Measurements from ENCODE around the gene NACAD.
A peak's percentile ranks its signal among the peaks of the same experiment; 100 is the strongest.

The NACAD gene, protein sequence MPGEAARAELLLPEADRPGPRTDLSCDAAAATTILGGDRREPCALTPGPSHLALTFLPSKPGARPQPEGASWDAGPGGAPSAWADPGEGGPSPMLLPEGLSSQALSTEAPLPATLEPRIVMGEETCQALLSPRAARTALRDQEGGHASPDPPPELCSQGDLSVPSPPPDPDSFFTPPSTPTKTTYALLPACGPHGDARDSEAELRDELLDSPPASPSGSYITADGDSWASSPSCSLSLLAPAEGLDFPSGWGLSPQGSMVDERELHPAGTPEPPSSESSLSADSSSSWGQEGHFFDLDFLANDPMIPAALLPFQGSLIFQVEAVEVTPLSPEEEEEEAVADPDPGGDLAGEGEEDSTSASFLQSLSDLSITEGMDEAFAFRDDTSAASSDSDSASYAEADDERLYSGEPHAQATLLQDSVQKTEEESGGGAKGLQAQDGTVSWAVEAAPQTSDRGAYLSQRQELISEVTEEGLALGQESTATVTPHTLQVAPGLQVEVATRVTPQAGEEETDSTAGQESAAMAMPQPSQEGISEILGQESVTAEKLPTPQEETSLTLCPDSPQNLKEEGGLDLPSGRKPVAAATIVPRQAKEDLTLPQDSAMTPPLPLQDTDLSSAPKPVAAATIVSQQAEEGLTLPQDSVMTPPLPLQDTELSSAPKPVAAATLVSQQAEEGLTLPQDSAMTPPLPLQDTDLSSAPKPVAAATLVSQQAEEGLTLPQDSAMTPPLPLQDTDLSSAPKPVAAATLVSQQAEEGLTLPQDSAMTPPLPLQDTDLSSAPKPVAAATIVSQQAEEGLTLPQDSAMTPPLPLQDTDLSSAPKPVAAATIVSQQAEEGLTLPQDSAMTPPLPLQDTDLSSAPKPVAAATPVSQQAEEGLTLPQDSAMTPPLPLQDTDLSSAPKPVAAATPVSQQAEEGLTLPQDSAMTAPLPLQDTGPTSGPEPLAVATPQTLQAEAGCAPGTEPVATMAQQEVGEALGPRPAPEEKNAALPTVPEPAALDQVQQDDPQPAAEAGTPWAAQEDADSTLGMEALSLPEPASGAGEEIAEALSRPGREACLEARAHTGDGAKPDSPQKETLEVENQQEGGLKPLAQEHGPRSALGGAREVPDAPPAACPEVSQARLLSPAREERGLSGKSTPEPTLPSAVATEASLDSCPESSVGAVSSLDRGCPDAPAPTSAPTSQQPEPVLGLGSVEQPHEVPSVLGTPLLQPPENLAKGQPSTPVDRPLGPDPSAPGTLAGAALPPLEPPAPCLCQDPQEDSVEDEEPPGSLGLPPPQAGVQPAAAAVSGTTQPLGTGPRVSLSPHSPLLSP (N-terminal part only)

DNA sequence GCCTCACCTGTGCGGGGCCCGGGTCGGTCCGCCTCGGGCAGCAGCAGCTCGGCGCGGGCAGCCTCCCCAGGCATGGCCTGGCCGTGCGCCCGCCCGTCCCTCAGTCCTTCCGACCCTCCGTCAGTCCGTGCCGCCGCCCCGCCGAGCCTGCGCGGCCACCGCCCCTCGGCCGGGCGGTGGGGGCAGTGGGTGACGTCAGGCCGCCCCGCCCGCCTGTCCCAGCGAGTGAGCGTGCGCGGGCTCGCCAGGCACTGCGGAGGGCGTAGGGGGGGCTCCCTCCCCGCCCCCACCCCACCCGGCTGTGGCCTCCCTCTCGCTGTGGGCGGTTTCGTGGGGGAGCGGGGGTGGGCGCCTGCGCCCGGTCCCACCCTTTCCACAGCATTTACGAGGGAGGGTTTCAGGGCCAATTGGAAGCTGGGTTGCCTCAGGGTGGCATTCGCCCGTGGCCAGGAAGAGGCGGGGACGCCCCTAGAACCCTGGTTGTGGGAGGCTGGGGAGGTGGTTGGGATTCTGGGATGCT is at the start of gene NACAD:
TSS of gene NACAD (minus strand) at position 149 of the 520 bp plus-strand sequence. CDS start at position 74, 75 bp downstream.
- peak; percentile 26 for DNase-seq

DNA sequence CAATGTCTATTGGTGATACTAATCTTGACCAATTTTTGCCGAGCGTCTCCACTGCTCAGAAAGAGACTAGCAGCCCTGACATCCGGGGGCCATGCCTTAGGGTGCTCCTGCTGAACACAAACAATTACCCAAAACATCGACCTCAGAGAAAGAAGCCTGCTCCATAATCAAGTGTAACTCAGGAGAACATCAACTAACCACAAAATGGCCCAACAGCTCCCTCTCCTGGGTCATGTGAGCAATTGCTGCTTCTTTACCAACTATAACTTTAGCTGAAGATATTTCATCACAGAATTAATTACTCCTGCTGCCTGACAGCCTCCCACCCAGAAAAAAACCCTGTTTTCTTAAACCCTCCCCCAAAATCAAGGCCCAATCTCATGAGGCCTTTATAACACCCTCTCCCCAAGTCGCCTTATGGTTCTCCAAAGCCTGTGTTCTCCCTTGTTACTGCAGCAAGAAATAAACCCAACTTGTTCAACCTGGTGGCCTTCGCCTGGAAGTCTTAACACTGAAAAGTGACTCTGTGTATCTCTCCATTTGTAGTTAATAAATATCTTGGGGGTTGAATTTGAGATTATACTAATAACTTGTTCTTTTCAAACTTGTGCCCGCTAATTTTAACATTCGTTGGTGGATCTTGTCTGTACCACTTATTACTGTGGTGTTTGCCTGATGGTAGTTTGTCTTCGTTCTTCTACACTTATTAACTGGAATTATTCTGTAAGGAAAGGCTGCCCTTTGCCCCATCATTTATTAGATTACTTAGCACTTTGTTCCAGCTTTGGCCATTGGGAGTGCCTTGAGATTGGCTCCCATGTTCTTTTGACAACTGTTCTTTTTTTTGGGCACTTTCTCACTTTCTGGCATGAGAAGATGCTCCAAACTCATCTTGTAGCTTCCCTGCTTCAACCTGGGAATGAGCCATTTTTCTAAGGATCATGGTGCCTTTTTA is 47.6 kb upstream of the NACAD start:
- DNase-seq, result peak; percentile 65

GRCh38 chr7:45133877-45134276 is 45.1 kb upstream of the NACAD start:
- no peak for DNase-seq

- no peak for DNase-seq
These were observed 44.6 kb upstream of the NACAD start for GRCh38 chr7:45133352-45133751.

GRCh38 chr7:45132708-45133320 is 44.0 kb upstream of the NACAD start:
- DNase-seq, result no peak

GRCh38 chr7:45131891-45132290 is 43.1 kb upstream of the NACAD start:
- no peak for DNase-seq

GRCh38 chr7:45130910-45131309 is 42.1 kb upstream of the NACAD start:
- no peak for DNase-seq

- DNase-seq, result no peak
These were observed 41.1 kb upstream of the NACAD start for GRCh38 chr7:45129906-45130305.

DNA sequence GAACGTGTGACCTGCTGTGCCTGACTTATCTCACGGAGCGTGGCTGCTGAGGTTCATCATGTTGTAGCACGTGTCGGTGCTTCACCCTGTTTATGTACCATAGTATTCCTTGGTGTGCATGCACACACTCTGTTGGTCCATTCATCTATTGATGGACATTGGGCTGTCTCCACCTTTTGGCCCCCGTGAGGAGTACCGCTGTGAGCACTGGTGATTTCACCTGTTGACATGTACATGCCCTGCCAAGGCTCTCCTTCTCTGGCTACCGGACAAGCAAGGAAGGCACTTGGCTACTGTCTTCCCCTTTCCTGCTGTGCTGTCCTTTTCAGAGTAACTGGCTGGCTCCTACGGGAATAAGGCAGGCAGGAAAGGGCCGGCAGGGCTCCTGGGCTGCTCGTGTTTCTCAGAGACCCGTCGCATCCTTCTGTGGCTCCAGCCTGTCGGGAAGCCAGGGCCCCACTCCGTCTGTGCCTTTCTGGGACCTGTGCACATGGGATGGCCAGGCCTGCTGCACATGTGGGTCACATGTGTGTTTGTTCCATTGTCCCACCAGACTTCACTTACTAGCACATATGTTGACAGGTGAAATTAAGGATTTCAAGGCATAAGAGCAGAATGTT is 40.5 kb upstream of the NACAD start:
- no peak for DNase-seq

DNA sequence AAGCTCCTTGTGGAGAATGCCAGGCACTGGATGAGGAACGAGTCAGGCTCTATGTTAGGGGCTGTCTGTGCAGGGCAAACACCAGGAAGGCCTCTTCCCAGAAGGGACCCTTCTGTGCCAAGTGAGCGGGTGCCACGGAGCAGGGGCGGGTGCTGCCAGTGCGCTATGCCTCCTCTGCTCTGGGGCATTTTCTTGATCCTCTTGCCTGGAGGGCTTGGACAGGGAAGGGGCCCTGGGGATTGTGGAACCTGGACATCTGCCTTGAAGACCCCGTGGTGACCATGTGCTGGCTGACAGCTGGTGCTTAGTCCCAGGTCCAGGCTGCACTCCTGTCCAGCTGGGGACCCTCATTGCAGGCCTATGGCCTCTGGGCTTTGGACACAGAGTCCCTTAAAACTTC is 38.2 kb upstream of the NACAD start:
- no peak for DNase-seq

DNA sequence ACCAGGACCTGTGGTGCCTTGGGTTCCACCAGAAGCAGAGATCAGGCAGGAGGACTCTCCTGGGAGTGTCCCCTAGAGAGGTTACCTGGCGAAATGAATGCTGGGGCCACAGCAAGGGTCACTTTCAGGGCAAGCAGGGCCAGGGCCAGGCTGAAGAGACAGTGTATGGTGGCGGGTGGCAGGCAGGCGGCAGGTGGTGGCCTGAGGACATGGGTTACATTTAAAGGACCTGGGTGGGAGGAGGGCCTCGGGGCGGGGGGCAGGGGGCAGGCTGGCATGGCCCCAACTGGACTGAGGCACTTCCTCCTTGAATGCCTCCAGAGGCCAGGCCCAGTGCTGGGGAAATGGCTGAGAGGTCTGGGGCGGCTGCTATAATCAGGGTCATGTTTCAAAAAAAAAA is 37.4 kb upstream of the NACAD start:
- no peak for DNase-seq

- DNase-seq, result no peak
These were observed 36.6 kb upstream of the NACAD start for GRCh38 chr7:45125193-45125904.

- DNase-seq, result no peak
These were observed 35.3 kb upstream of the NACAD start for GRCh38 chr7:45123913-45124710.

DNA sequence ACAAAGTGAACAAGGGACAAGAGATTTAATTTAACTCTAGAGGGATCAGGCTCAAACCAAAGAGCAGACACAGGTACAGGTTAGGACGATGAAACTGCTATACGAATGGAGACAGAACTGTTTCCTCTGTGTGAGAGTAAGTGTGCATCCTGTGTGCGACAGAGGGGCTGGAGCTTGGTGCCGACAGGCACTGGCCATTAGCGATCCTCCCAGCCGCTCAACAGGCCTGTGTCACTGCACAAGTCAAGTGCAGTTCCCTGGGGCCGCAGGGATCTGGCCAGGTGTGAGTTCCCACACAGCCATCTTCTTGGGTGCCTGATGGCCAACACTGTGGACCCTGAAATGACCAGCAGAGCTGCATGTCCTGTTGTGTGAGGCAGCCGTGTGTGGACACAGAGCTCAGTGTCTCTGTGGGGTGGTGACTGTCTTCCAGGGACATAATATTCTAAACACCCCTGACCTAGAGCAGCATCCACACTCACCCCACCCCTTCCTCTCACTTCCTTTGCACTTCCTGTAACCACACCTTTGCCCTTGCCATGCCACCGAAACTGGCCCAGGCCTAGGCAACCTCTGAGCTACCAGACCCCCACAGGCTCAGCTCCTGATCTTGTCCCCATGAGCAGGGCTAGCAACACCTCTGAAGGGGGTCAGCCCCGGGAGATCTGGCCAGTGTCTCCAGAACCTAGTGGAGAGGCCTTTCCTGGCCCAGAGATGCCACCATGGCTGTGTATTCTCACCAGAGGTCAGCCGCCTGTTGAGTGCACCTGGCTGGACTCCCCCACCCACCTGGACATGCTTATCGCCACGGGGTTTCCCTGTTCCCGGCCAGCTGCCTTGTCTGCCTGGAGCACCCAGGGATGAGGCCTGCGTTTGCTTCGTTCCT is 34.4 kb upstream of the NACAD start:
- no peak for DNase-seq

- DNase-seq, result no peak
These were observed 30.8 kb upstream of the NACAD start for GRCh38 chr7:45119550-45119949.

DNA sequence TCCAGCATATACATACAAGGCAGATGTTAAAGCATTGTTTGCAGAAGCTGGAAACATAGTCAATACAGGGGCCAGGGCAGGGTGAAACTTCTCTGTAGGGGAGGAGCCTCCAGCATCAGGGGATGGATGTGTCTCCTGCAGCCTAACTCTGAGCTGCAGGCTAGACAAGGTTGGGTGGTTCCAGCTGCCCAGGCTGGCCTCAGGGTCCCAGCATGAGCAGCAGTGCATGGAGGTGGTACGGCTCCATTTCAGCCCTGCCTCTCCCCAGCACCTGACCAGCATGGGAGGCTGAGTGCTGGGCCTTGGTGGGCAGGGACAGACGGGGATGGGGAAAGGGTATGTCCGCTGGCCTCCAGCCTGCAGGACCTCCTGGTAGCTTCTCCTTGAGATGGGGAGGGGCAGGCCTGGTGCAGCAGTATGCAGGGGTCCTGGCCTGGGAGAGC is 30.1 kb upstream of the NACAD start:
- DNase-seq, result no peak

DNA sequence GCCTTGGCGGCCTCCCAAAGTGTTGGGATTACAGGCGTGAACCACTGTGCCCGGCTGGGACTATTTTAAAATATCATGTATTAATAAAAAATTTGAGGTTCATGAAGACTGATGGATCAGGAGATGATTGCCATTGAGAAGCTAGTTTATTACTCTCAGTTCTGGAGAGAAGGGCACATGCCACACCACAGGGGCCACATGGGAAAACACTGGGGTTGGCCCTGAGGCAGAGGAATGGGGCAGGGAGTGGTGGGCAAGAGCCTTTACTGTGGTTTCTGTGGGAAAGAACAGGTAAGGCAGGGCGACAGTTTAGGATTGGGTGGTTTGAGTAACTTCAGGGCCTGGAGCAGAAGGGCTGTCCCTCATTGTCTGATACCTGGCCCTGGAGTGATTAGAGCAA is 29.5 kb upstream of the NACAD start:
- no peak for DNase-seq

DNA sequence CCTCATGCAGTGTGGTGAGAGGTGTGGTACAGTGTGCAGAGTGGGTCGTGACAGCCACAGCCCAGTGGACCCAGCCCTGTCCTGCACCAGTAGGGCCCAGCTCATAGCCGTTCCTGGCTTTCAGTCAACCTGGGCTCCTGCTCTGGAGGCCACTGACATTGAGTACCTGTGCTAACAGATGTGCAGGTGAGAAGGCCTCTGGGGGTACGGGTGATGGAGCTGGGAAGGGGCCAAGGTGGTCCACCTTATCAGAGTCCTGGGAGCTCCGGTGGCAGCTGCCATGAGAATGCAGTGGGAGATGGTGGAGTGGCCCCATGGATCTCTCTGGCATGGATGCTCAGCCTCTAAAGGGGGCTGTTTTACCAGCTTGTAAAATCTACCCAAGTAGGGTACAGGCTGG is 28.8 kb upstream of the NACAD start:
- no peak for DNase-seq

Data from CD4-positive, alpha-beta T cell treated with Interferon gamma for 1 hour (primary cell).